Prostate gland (tissue), 2 donors: ENCODE results near the gene PPM1L. TPM values are rescaled to one million over a fixed set of nuclear protein-coding genes. Genes with fewer than 3 reads are reported as not detected.

Experiments used
- DNase-seq: peaks from one replicate; pipeline ENCODE4 v3.0.0-alpha.2; 2019; ENCODE audit warnings: low spot score
- H3K27ac ChIP-seq, 2 donors: fragments of 200-600 bp; sonication (generic); 2 replicates each; pipeline ENCODE4 v1.5.1; 2017 to 2019
- H3K27me3 ChIP-seq: fragments of 200-600 bp; sonication (generic); replicated peaks from 2 replicates; pipeline ENCODE4 v1.5.1; 2019; ENCODE audit not compliant: insufficient read depth
- H3K36me3 ChIP-seq, 2 donors: fragments of 200-600 bp; sonication (generic); 1 replicate in 1 of 2; 2 replicates in 1 of 2; pipeline versions ENCODE4 v1.5.1 to v1.8.1; 2017 to 2019
- H3K4me1 ChIP-seq: fragments of 200-600 bp; sonication (generic); replicated peaks from 2 replicates; pipeline ENCODE4 v1.5.1; 2019
- H3K4me3 ChIP-seq, 2 donors: fragments of 200-600 bp; sonication (generic); 2 replicates each; pipeline ENCODE4 v1.5.1; 2017 to 2019
- H3K9me3 ChIP-seq: fragments of 200-600 bp; sonication (generic); 2 replicates; pipeline ENCODE4 v1.5.1; 2017
- POLR2A ChIP-seq: fragments of 450-650 bp; IDR thresholded peaks from one replicate; pipeline ENCODE4 v1.6.1; 2016; ENCODE audit warnings: antibody characterized with exemption, mild to moderate bottlenecking
- POLR2AphosphoS5 ChIP-seq: sonication (generic); formaldehyde crosslinking; IDR thresholded peaks from one replicate; pipeline ENCODE4 v1.6.1; 2017; ENCODE audit warnings: antibody characterized with exemption
- WGBS: methylation state at CpG from one replicate; pipeline ENCODE4 v1.1.5; 2018; 5-methylcytosine and 5-hydroxymethylcytosine counted together
- intact Hi-C: fragments of 100-400 bp; cut with DNase I; formaldehyde crosslinking; loops from one replicate; pipeline ENCODE4 v1.14.2; 2022
- total RNA-seq, 2 donors: library from RNA; depleted of rRNA; stranded (reverse); fragments of >200 nt; gene quantifications; one replicate each; pipeline ENCODE4 v1.1.0, GENCODE V29; 2016
- TF ChIP-seq, protein P1 (sequence below), 4 experiments: fragments of 200-600 bp in 2 of 4; fragments of 450-650 bp in 2 of 4; sonication (generic) in 2 of 4; IDR thresholded peaks; 1 replicate in 3 of 4; 2 replicates in 1 of 4; pipeline ENCODE4 v1.5.1; 2016 to 2019; ENCODE audit warnings: antibody characterized with exemption in 4 of 4, mild to moderate bottlenecking in 2 of 4, moderate library complexity in 2 of 4

PPM1L gene
- total RNA-seq, 2 donors from 2014 or later, result 23.6 to 27.0 TPM

DNA sequence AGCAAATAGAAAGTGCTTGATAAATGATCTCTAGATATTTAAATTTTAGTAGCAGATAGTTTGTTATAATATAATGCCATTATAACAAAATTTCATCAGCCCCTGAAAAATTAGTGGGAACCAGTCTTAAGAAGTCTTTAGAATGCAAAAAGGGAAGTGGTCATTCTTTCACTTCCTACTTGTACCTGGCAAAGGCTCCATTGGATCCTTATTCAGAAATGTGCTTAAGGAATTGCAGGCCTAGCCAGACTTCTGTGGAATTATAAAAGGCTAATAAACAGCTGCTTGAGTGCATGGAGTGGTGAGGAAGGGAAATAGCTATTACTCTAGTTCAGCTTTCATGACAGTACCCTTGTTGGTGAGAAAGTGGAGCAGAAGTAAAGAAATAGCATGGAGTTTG is 24.2 kb downstream of the PPM1L start:
- Histone ChIP-seq H3K4me1 (no peaks in the 10 kb centered on the region), H3K36me3 (no peaks in the 10 kb centered on the region), H3K27me3 (no peaks in the 10 kb centered on the region), H3K4me3 (no peak overlapping the region), H3K9me3 (no peaks in the 10 kb centered on the region), H3K27ac (no peak overlapping the region)
- intact Hi-C loops, result no loop called here
- TF ChIP-seq POLR2AphosphoS5, result no peak
- no peak for TF ChIP-seq POLR2A
- TF ChIP-seq, protein P1, sequence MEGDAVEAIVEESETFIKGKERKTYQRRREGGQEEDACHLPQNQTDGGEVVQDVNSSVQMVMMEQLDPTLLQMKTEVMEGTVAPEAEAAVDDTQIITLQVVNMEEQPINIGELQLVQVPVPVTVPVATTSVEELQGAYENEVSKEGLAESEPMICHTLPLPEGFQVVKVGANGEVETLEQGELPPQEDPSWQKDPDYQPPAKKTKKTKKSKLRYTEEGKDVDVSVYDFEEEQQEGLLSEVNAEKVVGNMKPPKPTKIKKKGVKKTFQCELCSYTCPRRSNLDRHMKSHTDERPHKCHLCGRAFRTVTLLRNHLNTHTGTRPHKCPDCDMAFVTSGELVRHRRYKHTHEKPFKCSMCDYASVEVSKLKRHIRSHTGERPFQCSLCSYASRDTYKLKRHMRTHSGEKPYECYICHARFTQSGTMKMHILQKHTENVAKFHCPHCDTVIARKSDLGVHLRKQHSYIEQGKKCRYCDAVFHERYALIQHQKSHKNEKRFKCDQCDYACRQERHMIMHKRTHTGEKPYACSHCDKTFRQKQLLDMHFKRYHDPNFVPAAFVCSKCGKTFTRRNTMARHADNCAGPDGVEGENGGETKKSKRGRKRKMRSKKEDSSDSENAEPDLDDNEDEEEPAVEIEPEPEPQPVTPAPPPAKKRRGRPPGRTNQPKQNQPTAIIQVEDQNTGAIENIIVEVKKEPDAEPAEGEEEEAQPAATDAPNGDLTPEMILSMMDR (IDR thresholded peaks at IDR 0.05), result no peak
- no peak for DNase-seq

GRCh38 chr3:160781402-160781801 is 25.4 kb downstream of the PPM1L start:
- Histone ChIP-seq H3K27me3 (no peaks in the 10 kb centered on the region), H3K4me1 (no peaks in the 10 kb centered on the region), H3K36me3 (no peaks in the 10 kb centered on the region), H3K27ac (no peak overlapping the region), H3K9me3 (no peaks in the 10 kb centered on the region), H3K4me3 (no peak overlapping the region)
- no peak for TF ChIP-seq POLR2AphosphoS5
- TF ChIP-seq, protein P1 (IDR thresholded peaks at IDR 0.05), result no peak
- no peak for TF ChIP-seq POLR2A
- 74% methylated on average over 4 of the region's 4 CpGs for WGBS
- intact Hi-C loops, result no loop called here
- no peak for DNase-seq

DNA sequence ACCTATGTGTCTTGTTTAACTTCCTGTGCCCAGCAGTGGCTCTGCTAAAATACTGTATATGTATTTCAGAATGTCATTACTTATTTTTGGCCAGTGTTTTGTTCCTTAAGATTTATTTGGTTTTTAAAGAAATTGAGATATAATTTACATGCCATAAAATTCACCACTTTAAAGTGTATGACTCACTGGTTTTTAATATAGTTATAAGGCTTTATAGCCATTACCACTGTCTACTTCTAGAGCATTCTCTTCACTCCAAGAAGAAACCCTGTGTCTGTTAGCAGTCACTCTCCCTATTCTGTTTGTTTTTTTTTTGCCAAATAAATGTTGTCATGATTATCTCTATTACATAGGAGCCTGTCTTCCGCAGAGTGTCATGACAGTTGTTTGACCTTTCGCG is 25.8 kb downstream of the PPM1L start:
- Histone ChIP-seq H3K4me1 (no peaks in the 10 kb centered on the region), H3K36me3 (no peaks in the 10 kb centered on the region), H3K4me3 (no peak overlapping the region), H3K9me3 (no peaks in the 10 kb centered on the region), H3K27ac (no peak overlapping the region), H3K27me3 (no peaks in the 10 kb centered on the region)
- intact Hi-C loops, result no loop called here
- DNase-seq, result no peak
- TF ChIP-seq, protein P1 (IDR thresholded peaks at IDR 0.05), result no peak
- TF ChIP-seq POLR2AphosphoS5, result no peak
- WGBS, result 93% methylated on average over 3 of the region's 3 CpGs

- DNase-seq, result peak; percentile 68
- TF ChIP-seq POLR2A, result no peak
- TF ChIP-seq POLR2AphosphoS5, result peak; percentile 78
- TF ChIP-seq, protein P1 (IDR thresholded peaks at IDR 0.05), result no peak
Observed at GRCh38 chr3:160784853-160785252, 28.8 kb downstream of the PPM1L start.

DNA sequence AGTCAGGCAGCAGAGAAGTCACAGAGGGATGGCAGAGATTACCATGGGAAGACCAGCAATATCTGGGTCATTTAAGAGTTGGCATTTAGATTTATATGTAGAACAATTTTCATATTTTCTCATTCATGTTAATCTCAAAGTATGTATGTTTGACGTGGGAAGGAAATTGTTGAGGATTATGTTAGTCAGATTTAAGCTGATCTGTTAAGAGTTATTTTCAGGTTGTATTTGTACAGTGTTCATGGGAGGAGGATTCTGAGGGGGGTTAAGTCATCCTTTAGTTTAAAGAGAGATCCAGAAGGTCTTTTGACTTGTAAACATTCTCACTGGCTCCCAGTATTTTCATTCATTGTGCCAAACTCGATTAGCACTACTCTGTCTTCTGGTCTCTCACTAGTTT is 34.7 kb downstream of the PPM1L start:
- H3K4me3 ChIP-seq, result no peak overlapping the region
- DNase-seq, result no peak
- no peak overlapping the region for H3K27ac ChIP-seq
- H3K27me3 ChIP-seq, result no peaks in the 10 kb centered on the region
- H3K9me3 ChIP-seq, result no peaks in the 10 kb centered on the region
- H3K36me3 ChIP-seq, result no peaks in the 10 kb centered on the region
- intact Hi-C loops, result no loop called here
- WGBS, result 50% methylated on average over 2 of the region's 2 CpGs
- TF ChIP-seq, protein P1 (IDR thresholded peaks at IDR 0.05), result no peak
- TF ChIP-seq POLR2A (no peak), POLR2AphosphoS5 (no peak)
- no peaks in the 10 kb centered on the region for H3K4me1 ChIP-seq

More at GRCh38 chr3:160784853-160785252, 28.8 kb downstream of the PPM1L start:
- peak overlapping the region; percentile 46 to 49 for H3K27ac ChIP-seq
- H3K36me3 ChIP-seq, result no peaks in the 10 kb centered on the region
- no peaks in the 10 kb centered on the region for H3K9me3 ChIP-seq
- H3K27me3 ChIP-seq, result no peaks in the 10 kb centered on the region
- intact Hi-C loops, result no loop called here
- H3K4me3 ChIP-seq, result no peak overlapping the region
- H3K4me1 ChIP-seq, result no peaks in the 10 kb centered on the region
